ENCODE measurements around the gene ALKBH3. TPM values are rescaled to one million over a fixed set of nuclear protein-coding genes. Genes with fewer than 3 reads are reported as not detected.

ALKBH3 gene
- total RNA-seq, 1 donor from 2014 or later: 37.4 TPM

DNA sequence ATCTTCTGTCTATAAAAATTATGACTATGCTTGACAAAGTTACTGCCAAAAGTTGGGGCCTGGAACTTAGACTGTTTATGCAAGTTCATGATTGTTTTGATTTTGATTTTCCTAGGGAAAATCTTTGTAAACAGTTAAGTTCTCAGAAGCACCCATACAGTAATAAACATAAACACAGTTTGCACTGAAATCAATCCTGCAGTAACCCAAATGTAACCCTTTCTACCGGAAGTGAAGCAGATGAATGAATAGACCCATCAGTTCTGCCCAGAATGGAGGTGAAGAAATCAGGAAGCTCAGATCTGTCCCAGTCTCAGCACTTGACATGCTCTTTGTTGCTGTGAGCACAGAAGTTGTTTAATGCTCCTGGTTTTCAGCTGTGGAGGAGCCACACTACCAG is 37.2 kb downstream of the ALKBH3 start:
- Mint-ChIP-seq H3K9me3 (no peaks in the 10 kb centered on the region), H3K4me1 (peaks cover 6% of the 10 kb centered on the region), H3K36me3 (peaks cover 9% of the 10 kb centered on the region), H3K27me3 (ENCODE audit: insufficient read depth, low read depth) (no peaks in the 10 kb centered on the region), H3K27ac (no peak overlapping the region), H3K4me3 (no peak overlapping the region)
- Histone ChIP-seq H3K36me3 (no peaks in the 10 kb centered on the region), H3K27ac (no peak overlapping the region), H3K4me2 (no peak overlapping the region), H4K20me1 (ENCODE audit: low read depth) (no peaks in the 10 kb centered on the region), H3K27me3 (no peaks in the 10 kb centered on the region), H3K79me2 (ENCODE audit: low read depth) (no peaks in the 10 kb centered on the region), H3K4me3 (no peak overlapping the region), H2AFZ (replicated peaks) (no peak overlapping the region), H3F3A (ENCODE audit: low read depth) (peaks cover 6% of the 10 kb centered on the region), H3K9ac (no peak overlapping the region), H3K9me3 (ENCODE audit: low read depth) (no peaks in the 10 kb centered on the region), H3K4me1 (peaks cover 2% of the 10 kb centered on the region)
- TF ChIP-seq EZH2phosphoT487 (IDR thresholded peaks at IDR 0.05) (no peak), EZH2 (IDR thresholded peaks at IDR 0.05) (no peak)
- TF ChIP-seq, protein P1, sequence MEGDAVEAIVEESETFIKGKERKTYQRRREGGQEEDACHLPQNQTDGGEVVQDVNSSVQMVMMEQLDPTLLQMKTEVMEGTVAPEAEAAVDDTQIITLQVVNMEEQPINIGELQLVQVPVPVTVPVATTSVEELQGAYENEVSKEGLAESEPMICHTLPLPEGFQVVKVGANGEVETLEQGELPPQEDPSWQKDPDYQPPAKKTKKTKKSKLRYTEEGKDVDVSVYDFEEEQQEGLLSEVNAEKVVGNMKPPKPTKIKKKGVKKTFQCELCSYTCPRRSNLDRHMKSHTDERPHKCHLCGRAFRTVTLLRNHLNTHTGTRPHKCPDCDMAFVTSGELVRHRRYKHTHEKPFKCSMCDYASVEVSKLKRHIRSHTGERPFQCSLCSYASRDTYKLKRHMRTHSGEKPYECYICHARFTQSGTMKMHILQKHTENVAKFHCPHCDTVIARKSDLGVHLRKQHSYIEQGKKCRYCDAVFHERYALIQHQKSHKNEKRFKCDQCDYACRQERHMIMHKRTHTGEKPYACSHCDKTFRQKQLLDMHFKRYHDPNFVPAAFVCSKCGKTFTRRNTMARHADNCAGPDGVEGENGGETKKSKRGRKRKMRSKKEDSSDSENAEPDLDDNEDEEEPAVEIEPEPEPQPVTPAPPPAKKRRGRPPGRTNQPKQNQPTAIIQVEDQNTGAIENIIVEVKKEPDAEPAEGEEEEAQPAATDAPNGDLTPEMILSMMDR (IDR thresholded peaks at IDR 0.05): no peak
- DNase-seq (ENCODE audit: low spot score): no peak

DNA sequence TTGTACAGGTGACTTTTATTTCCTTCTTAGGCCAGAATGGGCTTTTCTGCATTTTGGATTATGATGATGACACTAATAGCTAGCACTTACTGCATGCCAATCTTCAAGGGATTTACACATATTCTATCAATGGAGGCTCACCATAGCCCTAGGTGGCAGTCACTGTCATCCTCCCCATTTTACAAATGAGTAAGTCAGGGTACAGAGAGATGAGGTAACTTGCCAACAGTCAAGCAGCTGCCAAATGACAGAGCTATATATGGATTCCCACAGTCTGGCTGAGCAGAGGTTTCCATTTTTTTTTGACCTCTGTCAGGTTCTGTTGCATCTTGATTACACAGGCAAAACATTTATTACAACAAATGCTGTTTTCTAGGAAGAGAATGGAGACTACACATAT is 38.0 kb downstream of the ALKBH3 start:
- no peak overlapping the region for H3K27ac ChIP-seq
- no peak overlapping the region for H3K4me3 ChIP-seq
- no peak for DNase-seq (ENCODE audit: low spot score)
- Mint-ChIP-seq H3K4me3 (no peak overlapping the region), H3K9me3 (no peaks in the 10 kb centered on the region), H3K27ac (no peak overlapping the region), H3K36me3 (peaks cover 9% of the 10 kb centered on the region), H3K4me1 (peaks cover 12% of the 10 kb centered on the region), H3K27me3 (ENCODE audit: insufficient read depth, low read depth) (no peaks in the 10 kb centered on the region)
- H3K27me3 ChIP-seq: no peaks in the 10 kb centered on the region
- H3K9me3 ChIP-seq (ENCODE audit: low read depth): no peaks in the 10 kb centered on the region
- H3K79me2 ChIP-seq (ENCODE audit: low read depth): no peaks in the 10 kb centered on the region
- H3K9ac ChIP-seq: no peak overlapping the region
- peaks cover 14% of the 10 kb centered on the region for H3F3A ChIP-seq (ENCODE audit: low read depth)
- no peak overlapping the region for H3K4me2 ChIP-seq
- H3K4me1 ChIP-seq: peaks cover 10% of the 10 kb centered on the region
- TF ChIP-seq EZH2phosphoT487 (IDR thresholded peaks at IDR 0.05) (no peak), EZH2 (IDR thresholded peaks at IDR 0.05) (no peak)
- TF ChIP-seq, protein P1 (IDR thresholded peaks at IDR 0.05): no peak
- H3K36me3 ChIP-seq: no peaks in the 10 kb centered on the region
- no peak overlapping the region for H2AFZ ChIP-seq (replicated peaks)
- H4K20me1 ChIP-seq (ENCODE audit: low read depth): no peaks in the 10 kb centered on the region

GRCh38 chr11:43919852-43920597 is 39.4 kb downstream of the ALKBH3 start:
- Mint-ChIP-seq H3K27ac (no peak overlapping the region), H3K27me3 (ENCODE audit: insufficient read depth, low read depth) (no peaks in the 10 kb centered on the region), H3K4me3 (no peak overlapping the region), H3K36me3 (peaks cover 9% of the 10 kb centered on the region), H3K9me3 (no peaks in the 10 kb centered on the region), H3K4me1 (peaks cover 16% of the 10 kb centered on the region)
- no peak overlapping the region for H3K9ac ChIP-seq
- TF ChIP-seq EZH2 (IDR thresholded peaks at IDR 0.05) (no peak), EZH2phosphoT487 (IDR thresholded peaks at IDR 0.05) (no peak)
- TF ChIP-seq, protein P1 (IDR thresholded peaks at IDR 0.05): no peak
- H4K20me1 ChIP-seq (ENCODE audit: low read depth): no peaks in the 10 kb centered on the region
- H3K27me3 ChIP-seq: no peaks in the 10 kb centered on the region
- H3K79me2 ChIP-seq (ENCODE audit: low read depth): no peaks in the 10 kb centered on the region
- no peak overlapping the region for H3K27ac ChIP-seq
- H3K36me3 ChIP-seq: no peaks in the 10 kb centered on the region
- H3F3A ChIP-seq (ENCODE audit: low read depth): peaks cover 20% of the 10 kb centered on the region
- H3K9me3 ChIP-seq (ENCODE audit: low read depth): no peaks in the 10 kb centered on the region
- H3K4me2 ChIP-seq: no peak overlapping the region
- no peak overlapping the region for H2AFZ ChIP-seq (replicated peaks)
- no peak for DNase-seq (ENCODE audit: low spot score)
- peaks cover 19% of the 10 kb centered on the region for H3K4me1 ChIP-seq
- no peak overlapping the region for H3K4me3 ChIP-seq
